ENCODE data around the gene NAP1L5.

The NAP1L5 gene

GRCh38 chr4:88725986-88726385, 28.4 kb upstream of the NAP1L5 start:
- TF ChIP-seq CTCF (IDR thresholded peaks at IDR 0.05; ENCODE audit: insufficient read depth, low read length, poor library complexity, severe bottlenecking) (no peak), EZH2phosphoT487 (conservative IDR thresholded peaks at IDR 0.05; ENCODE audit: low read length) (no peak)
- H3K27me3 ChIP-seq (ENCODE audit: low read length) = no peaks in the 10 kb centered on the region

GRCh38 chr4:88725143-88725542, 27.5 kb upstream of the NAP1L5 start:
- H3K9me3 ChIP-seq (ENCODE audit: insufficient read depth, low read length) = no peaks in the 10 kb centered on the region
- H3K27ac ChIP-seq (ENCODE audit: low read depth, low read length) = no peak overlapping the region
- no peaks in the 10 kb centered on the region for H3K9me2 ChIP-seq (replicated peaks; ENCODE audit: insufficient read depth, low read length)
- H3K4me2 ChIP-seq (ENCODE audit: low read depth, low read length, poor library complexity, severe bottlenecking) = no peak overlapping the region
- H3K36me3 ChIP-seq (ENCODE audit: low read length) = no peaks in the 10 kb centered on the region
- H3K27me3 ChIP-seq (ENCODE audit: low read length) = no peaks in the 10 kb centered on the region
- no peak overlapping the region for H3K9ac ChIP-seq (ENCODE audit: low read length)
- no peaks in the 10 kb centered on the region for H4K20me1 ChIP-seq (ENCODE audit: low read depth, low read length)
- H3F3A ChIP-seq (ENCODE audit: insufficient read depth) = no peaks in the 10 kb centered on the region
- H3K4me3 ChIP-seq (ENCODE audit: insufficient read depth, low read length, poor library complexity, severe bottlenecking) = no peak overlapping the region
- TF ChIP-seq EZH2phosphoT487 (conservative IDR thresholded peaks at IDR 0.05; ENCODE audit: low read length) (no peak), CTCF (IDR thresholded peaks at IDR 0.05; ENCODE audit: insufficient read depth, low read length, poor library complexity, severe bottlenecking) (no peak)
- no peak overlapping the region for H2AFZ ChIP-seq (ENCODE audit: low read depth, low read length, severe bottlenecking)
- no peaks in the 10 kb centered on the region for H3K79me2 ChIP-seq (ENCODE audit: insufficient read depth, low read length)

More at GRCh38 chr4:88725986-88726385, 28.4 kb upstream of the NAP1L5 start:
- H3K4me2 ChIP-seq (ENCODE audit: low read depth, low read length, poor library complexity, severe bottlenecking) = no peak overlapping the region
- no peaks in the 10 kb centered on the region for H3K36me3 ChIP-seq (ENCODE audit: low read length)
- H3K79me2 ChIP-seq (ENCODE audit: insufficient read depth, low read length) = no peaks in the 10 kb centered on the region
- no peaks in the 10 kb centered on the region for H3K9me2 ChIP-seq (replicated peaks; ENCODE audit: insufficient read depth, low read length)
- no peak overlapping the region for H3K27ac ChIP-seq (ENCODE audit: low read depth, low read length)
- H3K4me3 ChIP-seq (ENCODE audit: insufficient read depth, low read length, poor library complexity, severe bottlenecking) = no peak overlapping the region
- H4K20me1 ChIP-seq (ENCODE audit: low read depth, low read length) = no peaks in the 10 kb centered on the region
- H2AFZ ChIP-seq (ENCODE audit: low read depth, low read length, severe bottlenecking) = no peak overlapping the region
- no peaks in the 10 kb centered on the region for H3K9me3 ChIP-seq (ENCODE audit: insufficient read depth, low read length)
- no peak overlapping the region for H3K9ac ChIP-seq (ENCODE audit: low read length)
- no peaks in the 10 kb centered on the region for H3F3A ChIP-seq (ENCODE audit: insufficient read depth)

GRCh38 chr4:88724406-88724805, 26.8 kb upstream of the NAP1L5 start:
- H3K27me3 ChIP-seq (ENCODE audit: low read length) = no peaks in the 10 kb centered on the region
- H3F3A ChIP-seq (ENCODE audit: insufficient read depth) = no peaks in the 10 kb centered on the region
- no peak overlapping the region for H2AFZ ChIP-seq (ENCODE audit: low read depth, low read length, severe bottlenecking)
- TF ChIP-seq EZH2phosphoT487 (conservative IDR thresholded peaks at IDR 0.05; ENCODE audit: low read length) = no peak
- TF ChIP-seq CTCF (IDR thresholded peaks at IDR 0.05; ENCODE audit: insufficient read depth, low read length, poor library complexity, severe bottlenecking) = no peak
- H4K20me1 ChIP-seq (ENCODE audit: low read depth, low read length) = no peaks in the 10 kb centered on the region
- H3K9ac ChIP-seq (ENCODE audit: low read length) = no peak overlapping the region
- no peaks in the 10 kb centered on the region for H3K9me2 ChIP-seq (replicated peaks; ENCODE audit: insufficient read depth, low read length)
- no peaks in the 10 kb centered on the region for H3K9me3 ChIP-seq (ENCODE audit: insufficient read depth, low read length)
- H3K36me3 ChIP-seq (ENCODE audit: low read length) = no peaks in the 10 kb centered on the region
- no peak overlapping the region for H3K4me3 ChIP-seq (ENCODE audit: insufficient read depth, low read length, poor library complexity, severe bottlenecking)
- H3K4me2 ChIP-seq (ENCODE audit: low read depth, low read length, poor library complexity, severe bottlenecking) = no peak overlapping the region
- H3K79me2 ChIP-seq (ENCODE audit: insufficient read depth, low read length) = no peaks in the 10 kb centered on the region
- H3K27ac ChIP-seq (ENCODE audit: low read depth, low read length) = no peak overlapping the region
